Cerebellar cortex (tissue), 1 donor: Measurements from ENCODE around the gene C1orf87.
"Not testable (repeated sequence)": the region's sequence is repeated elsewhere in the genome, so short reads cannot be mapped to it uniquely, and the experiment has no call there.

Experiments used
- DNase-seq: peaks from one replicate; pipeline ENCODE4 v3.0.0-alpha.2; 2015; ENCODE audit warnings: low spot score

The C1orf87 gene

DNA sequence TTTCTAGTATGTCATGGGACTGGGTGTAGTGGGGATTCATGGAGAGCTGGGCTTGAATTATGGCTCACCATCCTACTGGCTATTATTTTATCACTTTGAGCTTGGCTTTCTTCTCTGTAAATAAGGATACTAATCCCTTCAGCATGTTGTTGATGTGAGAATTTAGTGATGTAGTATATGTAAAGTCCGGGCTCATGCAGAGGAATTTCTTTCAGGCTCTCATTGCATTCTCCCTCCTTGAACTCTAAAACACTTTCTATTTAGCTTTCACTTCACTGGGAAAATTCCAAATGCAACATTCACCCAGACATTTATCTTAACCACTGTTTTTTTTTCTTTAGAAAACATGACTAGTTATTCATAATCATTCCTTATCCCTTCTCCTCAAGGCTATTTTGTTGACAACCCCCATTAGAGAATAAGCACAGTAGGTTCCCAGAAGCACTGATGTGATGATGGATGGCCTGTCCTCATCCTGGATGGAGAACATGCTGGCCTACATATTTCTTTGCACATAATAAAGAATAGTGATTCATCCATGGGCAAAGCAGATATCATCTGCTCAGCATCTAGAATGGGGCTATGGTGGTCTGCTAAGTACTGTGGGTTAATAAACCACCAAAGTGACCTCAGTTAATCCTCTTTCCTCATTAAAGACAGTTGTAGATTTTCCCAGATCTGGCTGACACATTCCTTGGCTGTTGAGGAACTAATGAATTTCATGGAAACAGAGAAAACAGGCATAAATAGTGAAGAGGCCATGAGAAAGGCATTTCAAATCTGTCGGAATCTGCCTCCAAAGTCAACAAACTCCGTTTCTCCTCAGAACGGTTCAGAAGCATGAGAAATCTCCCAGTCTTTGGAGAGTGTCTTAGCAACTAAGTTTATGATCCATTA, 79.0 kb downstream of the C1orf87 start:
- no peak for DNase-seq

- DNase-seq, result no peak
Observed at GRCh38 chr1:59992040-59992820, 81.3 kb downstream of the C1orf87 start.

- DNase-seq, result no peak
Observed at GRCh38 chr1:59990470-59990869, 83.1 kb downstream of the C1orf87 start.

- DNase-seq, result peak; percentile 31
Observed at GRCh38 chr1:59986516-59987310, 86.9 kb downstream of the C1orf87 start.

GRCh38 chr1:59985911-59986515, 87.6 kb downstream of the C1orf87 start:
- peak; percentile 20 for DNase-seq

DNA sequence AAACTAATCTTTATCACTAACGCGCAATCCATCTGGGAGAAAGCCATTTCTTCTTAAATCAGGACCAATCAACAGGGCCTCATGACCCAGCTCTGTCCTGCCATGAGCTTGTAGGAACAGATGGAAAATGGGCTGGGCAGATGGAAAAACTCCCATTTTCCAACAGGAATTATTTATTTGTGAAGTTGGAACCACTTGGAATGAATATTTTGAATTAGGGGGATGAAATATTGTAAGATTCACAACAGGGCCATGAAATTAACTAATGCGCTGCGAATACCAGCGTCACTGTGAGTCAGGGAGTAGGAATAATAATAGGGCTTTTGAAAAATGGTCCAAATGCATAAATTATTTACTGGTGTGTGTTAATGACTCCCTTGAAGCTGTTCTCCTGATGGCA, 93.9 kb downstream of the C1orf87 start:
- no peak for DNase-seq

- no peak for DNase-seq
Observed at GRCh38 chr1:59978511-59978910, 95.1 kb downstream of the C1orf87 start.

DNA sequence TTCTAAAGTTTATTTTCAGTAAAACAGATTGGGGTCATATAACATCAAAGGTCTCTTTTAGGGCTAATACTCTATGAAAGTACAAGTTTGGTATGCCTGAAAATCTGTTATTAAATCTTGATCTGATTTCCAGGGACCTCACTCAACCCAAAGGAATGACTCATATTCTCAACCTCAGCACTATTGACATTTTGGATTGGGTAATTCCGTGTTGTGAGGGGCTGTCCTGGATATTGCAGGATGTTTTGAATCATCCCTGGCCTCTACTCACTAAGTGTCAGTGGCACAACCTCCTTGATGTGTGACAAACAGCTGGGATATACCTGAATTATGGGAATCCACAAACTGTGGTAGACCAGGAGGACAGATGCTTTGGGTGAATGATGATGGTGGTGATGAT, 95.5 kb downstream of the C1orf87 start:
- no peak for DNase-seq

DNA sequence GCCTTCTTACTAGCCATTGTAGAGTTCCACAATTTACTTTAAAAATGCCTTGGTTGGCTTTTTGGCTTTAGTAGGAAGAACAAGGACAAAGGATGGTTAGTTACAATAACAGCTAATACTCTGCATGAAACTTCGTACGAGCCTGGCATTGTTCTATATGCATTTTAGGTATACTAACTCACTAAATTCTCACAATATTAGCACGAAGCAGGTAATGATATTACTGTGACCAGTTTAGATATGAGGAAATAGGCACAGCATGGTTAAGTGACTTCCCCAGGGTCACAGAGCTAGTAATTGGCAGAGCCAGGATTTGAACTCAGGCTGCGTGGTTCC, 96.5 kb downstream of the C1orf87 start:
- DNase-seq, result no peak

DNA sequence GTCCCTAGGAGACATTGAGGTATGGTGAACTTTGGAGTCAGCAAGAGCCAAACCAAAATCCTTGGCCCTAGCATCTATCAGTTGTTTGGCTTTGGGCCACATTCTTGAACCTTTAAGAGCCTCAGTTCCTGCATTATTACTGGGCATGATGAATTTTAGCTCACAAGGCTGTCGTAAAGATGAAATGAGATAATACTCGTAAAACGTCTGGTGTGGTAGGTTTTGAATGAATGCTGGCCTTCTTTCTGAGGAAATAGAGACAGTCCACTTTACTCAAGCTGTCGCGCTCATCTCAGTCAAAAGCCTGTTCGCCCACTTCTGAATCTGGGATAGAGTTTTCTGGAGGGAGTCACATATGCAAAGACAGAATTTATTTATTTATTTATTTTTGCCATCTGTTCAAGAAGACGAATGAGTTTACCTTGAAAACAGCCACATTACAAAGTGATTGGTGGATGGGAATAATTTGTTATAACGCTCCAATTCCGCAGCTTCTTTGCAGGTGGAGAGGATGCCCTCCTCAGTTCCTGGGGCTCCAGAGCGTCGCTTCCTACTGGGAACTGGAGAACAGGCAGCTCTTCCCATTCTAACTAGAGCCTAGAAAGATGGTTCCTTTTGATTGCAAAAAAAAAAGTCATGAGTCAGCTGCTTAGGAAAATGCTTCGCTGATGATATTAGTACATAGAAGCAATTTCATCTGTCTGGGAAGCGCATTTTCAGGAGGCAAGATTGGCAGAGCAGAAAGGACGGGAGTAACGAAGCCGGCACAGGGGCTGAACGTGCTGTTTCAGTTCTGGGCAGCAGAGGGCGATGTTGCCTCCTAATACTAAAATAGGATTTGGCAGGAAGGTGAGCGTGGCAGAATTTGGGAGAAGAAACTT, 97.1 kb downstream of the C1orf87 start:
- peak; percentile 77 for DNase-seq

DNA sequence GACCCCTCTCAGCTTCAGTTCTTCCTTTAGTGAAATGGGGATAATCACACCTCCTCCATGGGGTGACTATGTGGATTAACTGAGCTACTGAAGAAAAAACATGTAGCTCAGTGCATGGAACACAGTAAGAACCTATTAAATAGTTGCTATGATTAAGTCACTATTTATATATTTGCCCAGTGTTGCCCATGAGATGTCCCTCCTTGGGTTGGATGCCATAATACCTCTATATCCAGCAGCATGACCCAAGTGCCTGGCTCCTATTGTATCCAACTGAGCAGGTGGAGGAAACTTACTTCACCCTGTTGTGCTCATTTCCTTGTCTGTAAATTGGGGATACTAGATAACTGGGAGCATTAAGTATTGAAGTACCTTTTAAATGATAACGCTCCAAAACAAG, 99.9 kb downstream of the C1orf87 start:
- DNase-seq, result no peak

GRCh38 chr1:59972216-59972927, 101.2 kb downstream of the C1orf87 start:
- peak; percentile 32 for DNase-seq

- DNase-seq, result peak; percentile 84
Observed at GRCh38 chr1:59971464-59971911, 102.1 kb downstream of the C1orf87 start.

DNA sequence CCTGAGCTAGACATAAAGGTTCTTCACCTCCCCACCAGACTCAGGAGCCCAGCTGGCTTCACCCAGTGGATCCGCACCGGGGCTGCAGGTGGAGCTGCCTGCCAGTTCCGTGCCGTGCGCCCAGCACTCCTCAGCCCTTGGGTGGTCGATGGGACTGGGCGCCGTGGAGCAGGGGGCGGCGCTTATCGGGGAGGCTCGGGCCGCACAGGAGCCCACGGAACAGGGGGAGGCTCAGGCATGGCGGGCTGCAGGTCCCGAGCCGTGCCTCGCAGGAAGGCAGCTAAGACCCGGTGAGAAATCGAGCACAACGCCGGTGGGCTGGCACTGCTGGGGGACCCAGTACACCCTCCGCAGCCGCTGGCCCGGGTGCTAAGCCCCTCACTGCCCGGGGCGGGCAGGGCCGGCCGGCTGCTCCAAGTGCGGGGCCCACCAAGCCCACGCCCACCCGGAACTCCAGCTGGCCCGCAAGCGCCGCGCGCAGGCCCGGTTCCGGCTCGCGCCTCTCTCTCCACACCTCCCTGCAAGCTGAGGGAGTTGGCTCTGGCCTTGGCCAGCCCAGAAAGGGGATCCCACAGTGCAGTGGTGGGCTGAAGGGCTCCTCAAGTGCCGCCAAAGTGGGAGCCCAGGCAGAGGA, 103.9 kb downstream of the C1orf87 start:
- not testable (repeated sequence) for DNase-seq

GRCh38 chr1:59968746-59969145, 104.8 kb downstream of the C1orf87 start:
- not testable (repeated sequence) for DNase-seq

DNA sequence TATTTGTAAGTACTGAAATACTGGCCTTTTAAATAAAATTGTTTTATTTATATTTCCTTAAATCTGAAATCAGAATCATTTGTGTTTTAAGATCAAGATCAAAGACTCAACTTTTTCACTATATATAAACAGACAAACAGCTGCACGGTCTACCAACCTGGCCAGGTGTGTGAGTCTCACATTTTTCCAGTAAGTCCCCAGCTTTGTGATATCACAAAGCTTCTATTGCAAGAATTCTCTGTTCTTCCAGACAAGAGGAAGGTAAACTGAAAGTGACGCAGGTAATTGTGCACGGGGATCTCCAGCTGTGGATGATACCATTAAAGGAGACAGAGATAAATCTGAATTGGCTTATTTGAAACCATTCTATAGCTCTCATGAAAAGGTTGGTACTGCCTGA, 105.8 kb downstream of the C1orf87 start:
- DNase-seq, result no peak

GRCh38 chr1:59967141-59967697, 106.4 kb downstream of the C1orf87 start:
- no peak for DNase-seq

- DNase-seq, result no peak
Observed at GRCh38 chr1:59952065-59952464, 121.5 kb downstream of the C1orf87 start.

DNA sequence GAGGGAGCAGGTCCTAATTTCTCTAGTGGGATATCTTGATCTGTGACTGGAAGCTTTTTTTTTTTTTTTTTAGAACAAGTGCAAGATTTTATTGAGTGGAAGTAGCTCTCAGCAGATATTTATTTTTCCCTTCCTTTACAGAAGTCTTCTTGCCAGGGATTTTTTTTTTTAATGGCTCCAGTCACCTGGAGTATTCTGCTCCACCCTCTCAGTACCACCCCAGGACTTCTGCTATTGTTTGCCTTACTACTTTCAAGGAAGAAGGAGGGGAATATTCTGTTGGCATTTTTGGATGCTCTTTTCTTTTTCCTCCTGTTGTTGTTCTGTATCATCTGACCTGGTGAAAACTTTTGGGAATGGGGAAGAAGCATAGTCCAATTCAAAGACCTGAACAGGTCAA, 123.9 kb downstream of the C1orf87 start:
- DNase-seq, result no peak
